Progenitor cell of endocrine pancreas (in vitro differentiated cells): ENCODE results near the gene PTGS1. TPM values are rescaled to one million over a fixed set of nuclear protein-coding genes. Genes with fewer than 3 reads are reported as not detected.

Source experiments
- DNase-seq: peaks from one replicate; pipeline ENCODE4 v3.0.0; 2021; ENCODE audit warnings: low spot score; ENCODE audit not compliant: unreplicated experiment
- H3K27ac Mint-ChIP-seq: 2 replicates; pipeline ENCODE4 v1.8.0; 2021; ENCODE audit warnings: mild to moderate bottlenecking, moderate library complexity, mixed read lengths
- H3K27me3 Mint-ChIP-seq: 2 replicates; pipeline ENCODE4 v1.8.0; 2021; ENCODE audit warnings: mixed read lengths
- H3K36me3 Mint-ChIP-seq: 2 replicates; pipeline ENCODE4 v1.8.0; 2022; ENCODE audit warnings: mixed read lengths; ENCODE audit not compliant: insufficient read depth
- H3K4me1 Mint-ChIP-seq: 2 replicates; pipeline ENCODE4 v1.8.0; 2021; ENCODE audit warnings: low read depth, mixed read lengths
- H3K4me3 Mint-ChIP-seq: 2 replicates; pipeline ENCODE4 v1.8.0; 2021; ENCODE audit warnings: low read depth, mild to moderate bottlenecking, moderate library complexity, mixed read lengths
- H3K9me3 Mint-ChIP-seq: 2 replicates; pipeline ENCODE4 v1.8.0; 2021; ENCODE audit warnings: low read depth, mixed read lengths
- CTCF ChIP-seq: fragments of 200-600 bp; sonication (generic); IDR thresholded peaks from one replicate; pipeline ENCODE4 v1.5.0; 2021; ENCODE audit warnings: antibody characterized with exemption, mild to moderate bottlenecking; ENCODE audit not compliant: unreplicated experiment
- total RNA-seq: library from RNA; stranded (reverse); gene quantifications from 2 replicates; pipeline ENCODE4 v1.2.1, GENCODE V29; 2021

Gene PTGS1
- total RNA-seq, 1 donor from 2014 or later: 0.07 TPM

- no peak for TF ChIP-seq CTCF
- no peak overlapping the region for H3K27ac Mint-ChIP-seq
- H3K4me3 Mint-ChIP-seq: no peak overlapping the region
- DNase-seq: no peak
- no peaks in the 10 kb centered on the region for H3K4me1 Mint-ChIP-seq
- H3K27me3 Mint-ChIP-seq: peaks cover 15% of the 10 kb centered on the region
- H3K9me3 Mint-ChIP-seq: peaks cover 26% of the 10 kb centered on the region
- H3K36me3 Mint-ChIP-seq: no peaks in the 10 kb centered on the region
Observed at GRCh38 chr9:122444041-122444733, 73.4 kb downstream of the PTGS1 start.

Other genes starting within 250 kb of the PTGS1 start
- gene NDUFA8, start 211.2 kb upstream of the PTGS1 start, total RNA-seq: 43.1 and 44.6 TPM in 2 replicates
- 0.57 and 1.9 TPM in 2 replicates for gene MORN5, start 211.1 kb upstream of the PTGS1 start, total RNA-seq
- gene LHX6, start 142.1 kb upstream of the PTGS1 start, total RNA-seq: 1.6 and 3.1 TPM in 2 replicates
- gene RBM18, start 106.2 kb upstream of the PTGS1 start, total RNA-seq: 16.7 and 23.6 TPM in 2 replicates
- gene MRRF, start 106.1 kb upstream of the PTGS1 start, total RNA-seq: 34.3 and 40.4 TPM in 2 replicates
- not detected in 2 replicates for gene OR1J1, start 106.9 kb downstream of the PTGS1 start, total RNA-seq
- gene OR1J2, start 139.8 kb downstream of the PTGS1 start, total RNA-seq: not detected in 2 replicates
- not detected in 2 replicates for gene OR1J4, start 148.1 kb downstream of the PTGS1 start, total RNA-seq
- not detected in 2 replicates for gene OR1N1, start 156.3 kb downstream of the PTGS1 start, total RNA-seq
- gene OR1N2, start 182.1 kb downstream of the PTGS1 start, total RNA-seq: not detected in 2 replicates
- gene OR1L8, start 212.4 kb downstream of the PTGS1 start, total RNA-seq: not detected in 2 replicates
- gene OR1Q1, start 243.7 kb downstream of the PTGS1 start, total RNA-seq: not detected in 2 replicates